Natural killer cell (primary cell): ENCODE data around the gene RTKN. TPM values are rescaled to one million over a fixed set of nuclear protein-coding genes. Genes with fewer than 3 reads are reported as not detected.
"Not testable (repeated sequence)": the region's sequence is repeated elsewhere in the genome, so short reads cannot be mapped to it uniquely, and the experiment has no call there.

ENCODE experiments used
- ATAC-seq, 3 donors: fragments of 150-1000 bp in 2 of 3; fragments of 200-7000 bp in 1 of 3; cut with Tn5 transposase; 1 replicate in 1 of 3; 2 replicates in 2 of 3; pipeline ENCODE4 v1.10.0; 2021; ENCODE audit warnings: mild to moderate bottlenecking in 2 of 3, moderate library complexity in 2 of 3
- DNase-seq, 2 donors: peaks; one replicate each; pipeline versions ENCODE4 v3.0.0 to v3.0.0-alpha.2; 2013 to 2021; ENCODE audit warnings: mixed read lengths in 1 of 2
- H3K27ac ChIP-seq: one replicate; pipeline ENCODE4 v1.5.1; 2013; ENCODE audit warnings: mild to moderate bottlenecking, low read length
- H3K27me3 ChIP-seq: one replicate; pipeline ENCODE4 v1.6.1; 2013; ENCODE audit warnings: low read length; ENCODE audit not compliant: control insufficient read depth, insufficient read depth
- H3K36me3 ChIP-seq: one replicate; pipeline ENCODE4 v1.6.1; 2013; ENCODE audit warnings: low read length; ENCODE audit not compliant: control insufficient read depth, insufficient read depth
- H3K4me1 ChIP-seq: one replicate; pipeline ENCODE4 v1.6.1; 2013; ENCODE audit warnings: low read length; ENCODE audit not compliant: control insufficient read depth, insufficient read depth
- H3K4me3 ChIP-seq: one replicate; pipeline ENCODE4 v1.5.1; 2013; ENCODE audit warnings: low read length
- H3K9me3 ChIP-seq: one replicate; pipeline ENCODE4 v1.6.1; 2013; ENCODE audit warnings: low read length; ENCODE audit not compliant: control insufficient read depth, insufficient read depth
- H3K27ac Mint-ChIP-seq, 2 donors: one replicate each; pipeline ENCODE4 v1.8.0; 2022; ENCODE audit warnings: mild to moderate bottlenecking in 2 of 2, mixed read lengths in 2 of 2, moderate library complexity in 1 of 2
- H3K27me3 Mint-ChIP-seq, 2 donors: one replicate each; pipeline ENCODE4 v1.8.0; 2022; ENCODE audit warnings: low read depth in 2 of 2, mixed read lengths in 2 of 2
- H3K36me3 Mint-ChIP-seq: one replicate; pipeline ENCODE4 v1.8.0; 2022; ENCODE audit warnings: mixed read lengths
- H3K4me1 Mint-ChIP-seq, 2 donors: one replicate each; pipeline ENCODE4 v1.8.0; 2022; ENCODE audit warnings: mixed read lengths in 2 of 2
- H3K4me3 Mint-ChIP-seq: one replicate; pipeline ENCODE4 v1.8.0; 2022; ENCODE audit warnings: mild to moderate bottlenecking, moderate library complexity, mixed read lengths
- H3K9me3 Mint-ChIP-seq, 2 donors: one replicate each; pipeline ENCODE4 v1.8.0; 2022; ENCODE audit warnings: mixed read lengths in 2 of 2
- CTCF ChIP-seq: fragments of 200-600 bp; IDR thresholded peaks from one replicate; pipeline ENCODE4 v1.8.0; 2022; ENCODE audit warnings: antibody characterized with exemption
- WGBS: methylation state at CpG from one replicate; pipeline ENCODE4 v1.1.7; 2013; ENCODE audit warnings: missing lambda C conversion rate; ENCODE audit not compliant: insufficient coverage; 5-methylcytosine and 5-hydroxymethylcytosine counted together
- intact Hi-C: fragments of 100-400 bp; cut with micrococcal nuclease; formaldehyde crosslinking; loops from one replicate; pipeline ENCODE4 v1.14.2; 2022
- total RNA-seq, 4 donors: library from RNA; stranded (reverse); fragments of 120-200 nt in 1 of 4; gene quantifications; one replicate each; pipeline versions ENCODE4 v1.2.3 to v1.2.4, GENCODE V29; 2013 to 2022

RTKN gene
- total RNA-seq, 3 donors from 2014 or later (not counting 1 experiment from before 2014, with no cell fraction given), result 11.0 to 26.5 (median 15.1) TPM

GRCh38 chr2:74462054-74462785 is 20.5 kb upstream of the RTKN start:
- peaks cover 37 to 53% of the 10 kb centered on the region in 2 donors for H3K4me1 Mint-ChIP-seq
- Histone ChIP-seq H3K4me1 (peaks cover 31% of the 10 kb centered on the region), H3K27ac (no peak overlapping the region), H3K36me3 (peaks cover 10% of the 10 kb centered on the region), H3K4me3 (no peak overlapping the region), H3K9me3 (no peaks in the 10 kb centered on the region), H3K27me3 (no peaks in the 10 kb centered on the region)
- no peaks in the 10 kb centered on the region for H3K36me3 Mint-ChIP-seq
- no peak for TF ChIP-seq CTCF
- H3K9me3 Mint-ChIP-seq, result no peaks in the 10 kb centered on the region
- peak overlapping the region in 1 of 2 donors; percentile 63 for H3K27ac Mint-ChIP-seq
- intact Hi-C loops, result no loop called here
- ATAC-seq (no peak), DNase-seq (no peak)
- peak overlapping the region; percentile 58 for H3K4me3 Mint-ChIP-seq
- 96% methylated on average over 20 of the region's 20 CpGs for WGBS
- H3K27me3 Mint-ChIP-seq, result no peaks in the 10 kb centered on the region

- WGBS, result 95% methylated on average over 27 of the region's 27 CpGs
- H3K4me3 ChIP-seq, result no peak overlapping the region
- DNase-seq, result peak in 1 of 2 donors; percentile 29
These were observed 19.7 kb upstream of the RTKN start for GRCh38 chr2:74461187-74462053.

GRCh38 chr2:74460187-74460586 is 18.4 kb upstream of the RTKN start:
- H3K4me3 ChIP-seq, ATAC-seq, intact Hi-C loops, H3K9me3 ChIP-seq, H3K27ac ChIP-seq, H3K9me3 Mint-ChIP-seq, H3K36me3 Mint-ChIP-seq, H3K27me3 Mint-ChIP-seq, H3K27me3 ChIP-seq, DNase-seq: not testable (repeated sequence)
- Histone ChIP-seq H3K4me1 (peaks cover 44% of the 10 kb centered on the region), H3K36me3 (peaks cover 10% of the 10 kb centered on the region)
- 93% methylated on average over 10 of the region's 10 CpGs for WGBS
- Mint-ChIP-seq H3K4me1 (peaks cover 48 to 68% of the 10 kb centered on the region in 2 donors), H3K4me3 (peak overlapping the region; percentile 98), H3K27ac (peak overlapping the region; percentile 98 to 99)

More at GRCh38 chr2:74461187-74462053, 19.7 kb upstream of the RTKN start:
- Mint-ChIP-seq H3K27me3 (no peaks in the 10 kb centered on the region), H3K36me3 (no peaks in the 10 kb centered on the region), H3K27ac (peak overlapping the region in 1 of 2 donors; percentile 29), H3K9me3 (no peaks in the 10 kb centered on the region), H3K4me3 (no peak overlapping the region), H3K4me1 (peaks cover 45 to 61% of the 10 kb centered on the region in 2 donors)
- H3K9me3 ChIP-seq, result no peaks in the 10 kb centered on the region
- no peak for TF ChIP-seq CTCF
- no peak overlapping the region for H3K27ac ChIP-seq
- intact Hi-C loops, result no loop called here
- no peak for ATAC-seq
- H3K36me3 ChIP-seq, result peaks cover 10% of the 10 kb centered on the region
- H3K27me3 ChIP-seq, result no peaks in the 10 kb centered on the region
- peaks cover 39% of the 10 kb centered on the region for H3K4me1 ChIP-seq

- H3K27me3 Mint-ChIP-seq, H3K4me3 ChIP-seq, H3K36me3 Mint-ChIP-seq, H3K9me3 ChIP-seq, H3K9me3 Mint-ChIP-seq, H3K27ac ChIP-seq, ATAC-seq, H3K27me3 ChIP-seq: not testable (repeated sequence)
- DNase-seq, result peak in 1 of 2 donors; percentile 17
- H3K4me1 ChIP-seq, result peaks cover 45% of the 10 kb centered on the region
- peaks cover 54 to 71% of the 10 kb centered on the region in 2 donors for H3K4me1 Mint-ChIP-seq
- peak overlapping the region; percentile 98 to 99 for H3K27ac Mint-ChIP-seq
- intact Hi-C loops, result loop anchor here (5.0 to 10.0 kb wide), 2 partner anchors 722 to 1225 kb away; partner anchors contain the start of genes CCT7, PRADC1 and TPRKB
- peak overlapping the region; percentile 98 for H3K4me3 Mint-ChIP-seq
- WGBS, result 91% methylated on average over 13 of the region's 13 CpGs
- peaks cover 10% of the 10 kb centered on the region for H3K36me3 ChIP-seq
These were observed 17.9 kb upstream of the RTKN start for GRCh38 chr2:74459503-74460118.
